Activated naive CD4-positive, alpha-beta T cell (primary cell): ENCODE data around the gene ADORA2A.

ENCODE experiments used
- DNase-seq, 4 experiments: peaks; one replicate each; lab custom pipeline; 2025; lab: John Stamatoyannopoulos, UW

ADORA2A gene

DNA sequence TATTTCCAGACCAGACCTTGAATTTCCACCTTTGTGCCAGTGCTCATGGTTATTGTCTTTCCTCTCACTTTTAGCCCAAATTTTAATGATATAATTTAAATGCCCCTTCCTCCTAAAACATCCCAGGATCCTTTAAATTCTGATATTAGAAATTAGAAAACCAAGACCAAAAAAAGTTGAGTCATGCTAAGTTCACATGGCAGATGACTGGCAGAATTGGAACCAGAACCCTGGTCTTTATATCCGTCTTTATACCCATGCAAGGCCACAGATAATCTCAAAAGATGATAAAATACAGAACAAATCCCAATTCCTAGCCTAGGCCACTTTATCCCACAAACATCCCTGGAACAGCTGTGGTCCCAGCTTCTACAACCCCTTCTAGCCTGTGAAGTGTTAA is 26.5 kb downstream of the ADORA2A start:
- DNase-seq: no peak

GRCh38 chr22:24455039-24455438 is 27.6 kb downstream of the ADORA2A start:
- no peak for DNase-seq

- no peak for DNase-seq
Measured at GRCh38 chr22:24455751-24456426, 28.5 kb downstream of the ADORA2A start.

- DNase-seq: no peak
Measured at GRCh38 chr22:24457894-24458420, 30.6 kb downstream of the ADORA2A start.

- DNase-seq: no peak
Measured at GRCh38 chr22:24459911-24460310, 32.5 kb downstream of the ADORA2A start.

DNA sequence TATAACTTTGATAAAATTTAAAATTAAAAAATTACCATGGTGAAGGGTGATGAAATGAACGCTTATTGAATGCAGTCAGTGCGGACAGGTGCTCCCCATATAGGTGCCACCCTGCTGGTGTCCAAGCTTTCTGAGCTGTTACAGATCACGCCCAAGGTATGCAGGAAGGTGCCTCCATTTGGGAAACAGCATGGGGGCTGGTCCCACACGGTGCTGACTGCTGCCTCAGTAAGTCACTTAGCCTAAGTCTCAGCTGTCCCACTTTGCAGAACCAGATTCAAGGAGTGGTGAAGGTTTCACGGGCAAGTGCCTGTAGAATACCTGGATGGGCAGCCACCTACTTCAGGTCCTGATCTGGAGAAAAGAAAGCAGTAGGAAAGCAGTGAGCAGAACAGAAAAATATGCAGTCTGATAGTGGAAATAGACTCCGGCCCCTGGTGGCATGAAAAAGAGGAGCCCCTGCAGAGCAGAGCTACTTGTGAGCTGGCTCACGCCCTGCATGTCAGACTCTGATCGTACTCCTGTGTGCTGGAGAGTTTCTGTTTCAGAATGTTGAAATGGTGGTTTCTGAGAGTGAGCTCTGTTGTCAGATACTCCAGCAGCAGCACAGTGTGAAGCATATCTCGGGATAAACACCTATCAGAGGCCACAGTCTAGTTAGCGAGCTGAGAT is 33.2 kb downstream of the ADORA2A start:
- no peak for DNase-seq

GRCh38 chr22:24463071-24463760 is 35.8 kb downstream of the ADORA2A start:
- DNase-seq: no peak

- no peak for DNase-seq
Measured at GRCh38 chr22:24465566-24465965, 38.2 kb downstream of the ADORA2A start.

DNA sequence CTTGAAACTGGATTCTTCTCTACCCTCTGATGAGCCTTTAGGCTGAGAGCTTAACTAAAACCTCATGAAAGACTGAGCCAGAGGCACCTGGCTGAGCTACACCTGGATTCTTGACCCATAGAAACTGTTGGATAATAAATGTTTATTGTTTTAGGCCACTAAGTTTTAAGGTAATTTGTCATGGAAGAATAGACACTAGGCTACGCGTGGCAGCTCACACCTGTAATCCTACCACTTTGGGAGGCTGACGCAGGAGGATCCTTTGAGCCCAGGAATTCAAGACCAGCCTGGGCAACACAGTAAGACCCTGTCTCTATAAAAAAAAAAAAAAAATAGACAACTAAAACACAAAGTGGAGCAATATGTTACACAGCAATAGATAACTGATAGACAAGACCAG is 38.6 kb downstream of the ADORA2A start:
- no peak for DNase-seq

DNA sequence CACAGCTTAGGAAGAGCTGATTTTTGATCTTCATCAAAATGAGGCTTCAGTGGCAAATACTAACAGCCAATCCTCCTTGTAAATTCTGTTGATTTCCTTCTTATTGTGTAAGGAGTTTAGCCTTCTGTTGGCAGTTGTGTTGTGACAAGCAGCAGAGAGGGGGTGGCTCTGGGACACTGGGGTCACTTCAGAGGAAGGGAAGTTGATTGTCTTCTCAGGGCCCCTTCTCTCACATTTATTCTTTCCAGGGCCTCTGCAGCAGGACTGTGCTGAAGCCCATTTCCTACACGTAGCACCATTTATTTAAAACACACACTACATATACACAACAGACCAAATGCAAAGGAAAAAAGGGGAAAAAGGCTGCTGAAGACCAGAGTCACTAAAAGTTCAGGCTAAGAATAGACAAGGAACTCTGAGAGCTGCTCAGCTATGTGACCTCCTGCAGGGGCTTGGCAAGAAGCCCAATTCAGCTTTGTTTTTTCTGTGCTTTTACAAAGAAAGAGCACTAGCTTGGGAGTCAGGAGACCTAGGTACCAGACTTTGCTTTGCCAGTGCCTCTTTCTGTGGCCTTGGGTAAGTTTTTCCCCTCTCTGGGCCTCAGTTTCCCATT is 39.4 kb downstream of the ADORA2A start:
- no peak for DNase-seq

- DNase-seq: no peak
Measured at GRCh38 chr22:24467340-24467739, 39.9 kb downstream of the ADORA2A start.

- no peak for DNase-seq
Measured at GRCh38 chr22:24471570-24471969, 44.2 kb downstream of the ADORA2A start.

DNA sequence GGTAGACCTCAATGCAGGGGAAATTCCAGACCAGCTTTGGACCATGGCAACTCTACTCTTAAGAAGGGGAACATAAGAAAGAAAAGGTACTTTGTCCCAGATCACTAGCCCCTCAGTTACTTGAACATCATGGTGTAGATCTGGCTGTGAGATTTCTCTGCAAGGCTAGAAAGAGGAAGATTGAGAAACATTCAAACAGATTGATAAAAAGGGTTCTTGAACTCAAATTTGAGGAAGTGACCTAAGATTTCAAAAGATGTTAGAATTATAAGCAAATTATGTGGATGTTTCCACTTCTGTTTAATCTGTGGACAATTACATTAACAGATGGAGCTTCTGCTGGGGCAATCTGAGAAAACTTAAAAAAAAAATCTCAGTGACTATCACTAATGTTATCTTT is 45.9 kb downstream of the ADORA2A start:
- DNase-seq: no peak

GRCh38 chr22:24474221-24474620 is 46.8 kb downstream of the ADORA2A start:
- DNase-seq: no peak

- no peak for DNase-seq
Measured at GRCh38 chr22:24474649-24475255, 47.4 kb downstream of the ADORA2A start.

DNA sequence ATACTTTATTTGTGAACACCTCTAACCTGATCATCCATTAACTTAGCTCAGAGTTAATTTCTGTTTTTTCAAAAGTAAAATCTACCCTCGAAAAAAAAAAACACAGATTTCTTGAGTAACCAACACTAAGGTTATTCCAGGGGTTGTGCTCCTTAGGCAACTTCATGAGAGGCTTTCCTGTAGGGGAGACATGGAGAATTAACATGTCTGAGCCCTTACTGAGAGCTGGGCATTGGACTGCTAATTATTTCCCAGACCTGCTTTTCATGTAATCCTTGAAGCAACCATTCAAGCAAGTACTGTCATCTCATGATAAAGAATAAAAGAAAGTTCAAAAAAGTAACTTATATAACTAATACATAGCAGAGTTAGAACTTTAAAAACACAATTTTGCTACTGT is 54.2 kb downstream of the ADORA2A start:
- no peak for DNase-seq

- no peak for DNase-seq
Measured at GRCh38 chr22:24482575-24482974, 55.2 kb downstream of the ADORA2A start.

DNA sequence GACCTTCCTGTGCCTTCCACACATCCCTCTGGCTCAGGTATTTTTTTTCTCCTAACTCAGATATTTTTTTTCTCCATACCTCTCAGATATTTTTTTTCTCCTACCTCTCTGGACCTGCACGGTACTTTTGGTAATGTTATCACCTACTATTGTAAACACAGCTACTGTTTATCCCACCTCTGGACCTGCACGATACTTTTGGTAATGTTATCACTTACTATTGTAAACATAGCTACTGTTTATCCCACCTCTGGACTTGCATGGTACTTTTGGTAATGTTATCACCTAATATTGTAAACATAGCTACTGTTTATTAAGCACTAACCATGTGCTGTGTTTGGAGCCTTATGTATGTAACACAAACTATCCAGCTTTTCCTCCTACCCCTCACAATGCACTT is 55.6 kb downstream of the ADORA2A start:
- no peak for DNase-seq

DNA sequence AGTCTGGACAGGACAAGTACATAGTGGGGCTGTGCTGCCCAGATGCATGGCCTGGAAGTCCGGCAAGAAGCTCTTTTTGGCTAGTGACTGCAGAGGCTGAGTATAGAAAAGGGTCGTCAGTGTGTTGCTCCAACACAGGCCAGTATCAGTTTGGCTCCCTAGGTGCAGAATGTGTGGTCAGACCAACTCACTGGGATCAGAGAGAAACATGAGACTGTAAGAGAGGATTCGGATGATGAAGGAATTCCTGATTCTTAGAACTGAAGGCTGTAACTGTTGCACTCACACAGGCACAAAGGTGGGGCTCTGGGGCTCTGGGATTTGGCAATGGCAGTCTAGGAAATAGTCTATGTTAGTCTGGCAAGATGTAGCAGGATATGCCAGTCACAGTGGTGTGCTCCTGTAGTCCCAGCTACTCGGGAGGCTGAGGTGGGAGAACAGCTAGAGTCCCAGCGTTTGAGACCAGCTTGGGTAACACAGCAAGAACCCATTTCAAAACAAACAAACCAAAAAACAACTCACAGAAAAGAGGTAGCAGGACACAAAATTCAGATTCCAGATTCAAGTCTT is 56.7 kb downstream of the ADORA2A start:
- DNase-seq: no peak

DNA sequence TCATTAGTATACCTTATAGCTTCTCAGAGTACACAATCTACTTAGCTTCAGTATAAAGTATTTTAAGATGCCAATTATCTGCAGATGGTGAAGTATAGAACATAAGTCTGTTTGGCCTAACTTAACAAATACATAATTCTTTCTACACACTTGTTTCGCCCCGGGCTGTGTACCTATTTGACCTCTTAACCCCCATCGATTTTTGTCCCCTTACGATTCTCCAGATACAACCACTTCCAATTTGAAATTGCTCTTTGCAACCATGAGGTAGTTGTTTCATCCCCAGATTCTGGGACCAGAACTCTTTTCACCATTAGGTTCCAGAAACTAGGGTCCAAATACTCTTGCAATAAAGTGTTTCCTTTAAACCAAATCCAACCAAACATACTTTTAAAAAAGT is 57.8 kb downstream of the ADORA2A start:
- DNase-seq: no peak

- DNase-seq: no peak
Measured at GRCh38 chr22:24485608-24486007, 58.2 kb downstream of the ADORA2A start.

DNA sequence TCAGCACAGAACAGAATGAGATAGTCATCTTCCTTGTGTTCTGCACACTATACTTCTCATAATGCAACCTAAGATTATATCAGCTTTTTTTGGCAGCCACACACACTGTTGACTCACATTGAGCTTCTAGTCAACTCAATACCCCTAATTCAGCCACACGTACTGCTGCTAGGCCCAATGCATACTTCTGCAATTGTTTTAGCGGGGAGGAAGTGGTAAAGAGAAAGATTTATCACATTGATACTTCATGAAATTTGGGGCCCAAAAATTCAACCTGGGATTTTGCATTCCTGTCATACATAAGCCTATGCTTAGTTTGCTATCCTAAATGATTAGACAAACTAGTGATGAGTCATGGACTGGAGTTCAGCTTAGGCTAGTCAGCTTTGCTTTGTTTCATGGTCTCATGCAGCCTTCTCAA is 59.1 kb downstream of the ADORA2A start:
- no peak for DNase-seq
